Kidney epithelial cell (primary cell): ENCODE data around the gene ZNF701. TPM values are rescaled to one million over a fixed set of nuclear protein-coding genes. Genes with fewer than 3 reads are reported as not detected.
"Not testable (repeated sequence)": the region's sequence is repeated elsewhere in the genome, so short reads cannot be mapped to it uniquely, and the experiment has no call there.

Source experiments
- DNase-seq: peaks from one replicate; pipeline ENCODE4 v3.0.0-alpha.2; 2010; ENCODE audit warnings: low read depth
- H3K27me3 ChIP-seq: 2 replicates; pipeline ENCODE4 v1.6.0; 2011; ENCODE audit warnings: low read length; ENCODE audit not compliant: control insufficient read depth, insufficient read depth
- H3K36me3 ChIP-seq: 2 replicates; pipeline ENCODE4 v1.5.1; 2011; ENCODE audit warnings: low read length; ENCODE audit not compliant: control insufficient read depth, insufficient read depth
- H3K4me3 ChIP-seq: 2 replicates; pipeline ENCODE4 v1.5.1; 2011; ENCODE audit warnings: low read depth, mild to moderate bottlenecking, control low read depth, low read length
- total RNA-seq: library from RNA; depleted of rRNA; stranded (reverse); fragments of >200 nt; gene quantifications from 2 replicates; pipeline ENCODE4 v1.2.3, GENCODE V29; 2015
- TF ChIP-seq, protein P1 (sequence below): IDR thresholded peaks from 2 replicates; pipeline ENCODE4 v1.5.1; 2011; ENCODE audit warnings: mild to moderate bottlenecking, moderate library complexity, low read length, control low read depth, inconsistent platforms; ENCODE audit not compliant: insufficient read depth, poor library complexity, severe bottlenecking

ZNF701 gene
- total RNA-seq, 1 donor from 2014 or later: 11.0 TPM

GRCh38 chr19:52603558-52604207 is 33.6 kb downstream of the ZNF701 start:
- Histone ChIP-seq H3K36me3 (no peaks in the 10 kb centered on the region), H3K27me3 (no peaks in the 10 kb centered on the region), H3K4me3 (no peak overlapping the region)
- TF ChIP-seq, protein P1, sequence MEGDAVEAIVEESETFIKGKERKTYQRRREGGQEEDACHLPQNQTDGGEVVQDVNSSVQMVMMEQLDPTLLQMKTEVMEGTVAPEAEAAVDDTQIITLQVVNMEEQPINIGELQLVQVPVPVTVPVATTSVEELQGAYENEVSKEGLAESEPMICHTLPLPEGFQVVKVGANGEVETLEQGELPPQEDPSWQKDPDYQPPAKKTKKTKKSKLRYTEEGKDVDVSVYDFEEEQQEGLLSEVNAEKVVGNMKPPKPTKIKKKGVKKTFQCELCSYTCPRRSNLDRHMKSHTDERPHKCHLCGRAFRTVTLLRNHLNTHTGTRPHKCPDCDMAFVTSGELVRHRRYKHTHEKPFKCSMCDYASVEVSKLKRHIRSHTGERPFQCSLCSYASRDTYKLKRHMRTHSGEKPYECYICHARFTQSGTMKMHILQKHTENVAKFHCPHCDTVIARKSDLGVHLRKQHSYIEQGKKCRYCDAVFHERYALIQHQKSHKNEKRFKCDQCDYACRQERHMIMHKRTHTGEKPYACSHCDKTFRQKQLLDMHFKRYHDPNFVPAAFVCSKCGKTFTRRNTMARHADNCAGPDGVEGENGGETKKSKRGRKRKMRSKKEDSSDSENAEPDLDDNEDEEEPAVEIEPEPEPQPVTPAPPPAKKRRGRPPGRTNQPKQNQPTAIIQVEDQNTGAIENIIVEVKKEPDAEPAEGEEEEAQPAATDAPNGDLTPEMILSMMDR: no peak
- no peak for DNase-seq

- no peak for DNase-seq
- H3K36me3 ChIP-seq: peaks cover 1% of the 10 kb centered on the region
- H3K4me3 ChIP-seq: no peak overlapping the region
- no peaks in the 10 kb centered on the region for H3K27me3 ChIP-seq
- TF ChIP-seq, protein P1: no peak
Observed at GRCh38 chr19:52613299-52613906, 43.3 kb downstream of the ZNF701 start.

DNA sequence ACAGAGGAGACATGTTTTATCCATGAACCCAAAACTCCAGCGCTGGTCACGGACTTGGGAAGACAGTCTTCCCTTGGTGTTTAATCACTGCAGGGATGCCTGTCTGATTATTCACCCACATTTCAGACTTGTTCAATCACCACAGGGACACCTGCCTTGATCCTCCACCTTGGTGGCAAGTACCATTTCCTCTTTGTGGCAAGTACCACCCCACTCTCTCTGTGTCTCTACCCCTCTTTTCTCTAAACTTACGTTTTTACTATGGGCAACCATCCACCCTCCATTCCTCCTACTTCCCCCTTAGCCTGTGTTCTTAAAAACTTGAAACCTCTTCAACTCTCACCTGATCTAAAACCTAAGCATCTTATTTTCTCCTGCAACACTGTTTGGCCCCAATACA is 51.3 kb downstream of the ZNF701 start:
- Histone ChIP-seq H3K4me3 (no peak overlapping the region), H3K36me3 (no peaks in the 10 kb centered on the region), H3K27me3 (no peaks in the 10 kb centered on the region)
- no peak for DNase-seq
- TF ChIP-seq, protein P1: no peak

DNA sequence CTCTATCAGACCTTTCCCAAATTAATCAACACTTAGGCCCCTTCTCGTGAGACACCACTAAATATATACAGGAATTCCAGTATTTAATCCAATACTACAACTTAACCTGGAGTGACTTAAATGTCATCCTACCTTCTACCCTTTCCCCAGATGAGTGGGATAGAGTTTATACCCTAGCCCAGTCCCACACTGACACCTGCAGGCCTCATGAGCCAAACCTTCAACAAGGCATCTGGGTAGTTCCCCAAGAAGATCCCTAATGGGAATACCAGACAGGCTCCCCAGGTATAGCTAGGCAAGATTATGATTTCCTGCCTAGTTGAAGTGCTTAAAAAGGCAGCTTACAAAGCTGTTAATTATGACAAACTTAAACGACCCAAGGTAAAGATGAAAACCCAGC is 52.2 kb downstream of the ZNF701 start:
- Histone ChIP-seq H3K36me3 (no peaks in the 10 kb centered on the region), H3K4me3 (no peak overlapping the region), H3K27me3 (no peaks in the 10 kb centered on the region)
- no peak for DNase-seq
- TF ChIP-seq, protein P1: no peak

- Histone ChIP-seq H3K27me3 (no peaks in the 10 kb centered on the region), H3K4me3 (no peak overlapping the region), H3K36me3 (no peaks in the 10 kb centered on the region)
- TF ChIP-seq, protein P1: no peak
- DNase-seq: no peak
Observed at GRCh38 chr19:52626915-52627314, 56.8 kb downstream of the ZNF701 start.

GRCh38 chr19:52627441-52627840 is 57.4 kb downstream of the ZNF701 start:
- not testable (repeated sequence) for H3K4me3 ChIP-seq, H3K27me3 ChIP-seq, H3K36me3 ChIP-seq, DNase-seq
